Adrenal gland (tissue), 5 donors: ENCODE measurements around the gene TNS3.

Experiments
- POLR2A ChIP-seq, 2 donors: fragments of 450-650 bp; IDR thresholded peaks; one replicate each; pipeline ENCODE4 v1.6.1; 2017; ENCODE audit warnings: antibody characterized with exemption in 2 of 2, mild to moderate bottlenecking in 2 of 2, moderate library complexity in 1 of 2
- TF ChIP-seq, protein P1 (sequence below), 6 experiments: fragments of 450-650 bp in 4 of 6; fragments of 200-600 bp in 2 of 6; sonication (generic) in 1 of 6; IDR thresholded peaks; 1 replicate in 5 of 6; 2 replicates in 1 of 6; pipeline versions ENCODE4 v1.5.1 to v1.8.0; 2016 to 2021; ENCODE audit warnings: antibody characterized with exemption in 6 of 6, mild to moderate bottlenecking in 2 of 6, moderate library complexity in 1 of 6
- donor health status: DM: no; HTN: no; CAD: no.

GRCh38 chr7:47382200-47382599, 199.7 kb downstream of the TNS3 start:
- no peak for TF ChIP-seq POLR2A (IDR thresholded peaks at IDR 0.05)
- TF ChIP-seq, protein P1, sequence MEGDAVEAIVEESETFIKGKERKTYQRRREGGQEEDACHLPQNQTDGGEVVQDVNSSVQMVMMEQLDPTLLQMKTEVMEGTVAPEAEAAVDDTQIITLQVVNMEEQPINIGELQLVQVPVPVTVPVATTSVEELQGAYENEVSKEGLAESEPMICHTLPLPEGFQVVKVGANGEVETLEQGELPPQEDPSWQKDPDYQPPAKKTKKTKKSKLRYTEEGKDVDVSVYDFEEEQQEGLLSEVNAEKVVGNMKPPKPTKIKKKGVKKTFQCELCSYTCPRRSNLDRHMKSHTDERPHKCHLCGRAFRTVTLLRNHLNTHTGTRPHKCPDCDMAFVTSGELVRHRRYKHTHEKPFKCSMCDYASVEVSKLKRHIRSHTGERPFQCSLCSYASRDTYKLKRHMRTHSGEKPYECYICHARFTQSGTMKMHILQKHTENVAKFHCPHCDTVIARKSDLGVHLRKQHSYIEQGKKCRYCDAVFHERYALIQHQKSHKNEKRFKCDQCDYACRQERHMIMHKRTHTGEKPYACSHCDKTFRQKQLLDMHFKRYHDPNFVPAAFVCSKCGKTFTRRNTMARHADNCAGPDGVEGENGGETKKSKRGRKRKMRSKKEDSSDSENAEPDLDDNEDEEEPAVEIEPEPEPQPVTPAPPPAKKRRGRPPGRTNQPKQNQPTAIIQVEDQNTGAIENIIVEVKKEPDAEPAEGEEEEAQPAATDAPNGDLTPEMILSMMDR (IDR thresholded peaks at IDR 0.05): no peak
